Endothelial cell of umbilical vein (primary cell): ENCODE results near the gene EMC7. TPM values are rescaled to one million over a fixed set of nuclear protein-coding genes. Genes with fewer than 3 reads are reported as not detected.

ENCODE experiments used
- BruUV-seq: library from RNA; stranded (reverse); fragments of 400-500 nt; replicated peaks from 2 replicates; lab custom pipeline; 2021; lab: Mats Ljungman, UMichigan
- CTCF ChIA-PET: fragments of 300-600, 350-600 bp; sonication (Branson Sonifier 250); formaldehyde crosslinking; loops from one replicate; lab custom pipeline; 2021; ENCODE audit warnings: antibody characterized with exemption, inconsistent platforms; lab: Charles Lee
- POLR2A ChIA-PET: fragments of 300-600, 350-600 bp; sonication (Branson Sonifier 250); formaldehyde crosslinking; loops from one replicate; lab custom pipeline; 2021; ENCODE audit warnings: antibody characterized with exemption, inconsistent platforms; lab: Charles Lee
- DNase-seq: peaks from one replicate; pipeline ENCODE4 v3.0.0-alpha.2; 2011; ENCODE audit warnings: low read depth, low spot score
- FAIRE-seq: peaks from 2 replicates; lab custom pipeline; 2011; peaks lifted over from hg19 to GRCh38; lab: Jason Lieb, UNC
- H2AFZ ChIP-seq: 2 replicates; pipeline ENCODE4 v1.6.0; 2012; ENCODE audit warnings: low read depth, low read length, control low read depth, inconsistent platforms
- H3K27ac ChIP-seq: 2 replicates; pipeline ENCODE4 v1.5.1; 2011; ENCODE audit warnings: low read depth, mild to moderate bottlenecking, control low read depth, low read length, moderate library complexity; ENCODE audit not compliant: insufficient read depth
- H3K27me3 ChIP-seq, 2 experiments: 2 replicates each; pipeline versions ENCODE4 v1.6.0 to v1.6.1; 2011; ENCODE audit warnings: low read length in 2 of 2, mixed read lengths in 1 of 2; ENCODE audit not compliant: control insufficient read depth in 2 of 2, insufficient read depth in 2 of 2
- H3K36me3 ChIP-seq, 2 experiments: 2 replicates in 1 of 2; 3 replicates in 1 of 2; pipeline ENCODE4 v1.5.1; 2011; ENCODE audit warnings: low read length in 2 of 2, mild to moderate bottlenecking in 1 of 2, moderate library complexity in 1 of 2; ENCODE audit not compliant: control insufficient read depth in 2 of 2, insufficient read depth in 2 of 2; ENCODE audit errors: extremely low read depth in 1 of 2
- H3K4me1 ChIP-seq: 3 replicates; pipeline ENCODE4 v1.5.1; 2011; ENCODE audit warnings: mild to moderate bottlenecking, low read length; ENCODE audit not compliant: control insufficient read depth, insufficient read depth; ENCODE audit errors: extremely low read depth
- H3K4me2 ChIP-seq: 2 replicates; pipeline ENCODE4 v1.6.1; 2011; ENCODE audit warnings: low read length, control low read depth, mixed read lengths; ENCODE audit not compliant: insufficient read depth
- H3K4me3 ChIP-seq, 3 experiments: fragments of 200-600 bp in 1 of 3; sonication (generic), shearing (Covaris generic) in 1 of 3; replicated peaks in 1 of 3; 2 replicates each; pipeline ENCODE4 v1.5.1; 2011 to 2016; ENCODE audit warnings: control low read depth in 3 of 3, low read length in 3 of 3, mild to moderate bottlenecking in 2 of 3, inconsistent platforms in 1 of 3, low read depth in 1 of 3, moderate library complexity in 1 of 3; ENCODE audit not compliant: insufficient read depth in 1 of 3
- H3K79me2 ChIP-seq: 2 replicates; pipeline ENCODE4 v1.6.0; 2012; ENCODE audit warnings: low read length, inconsistent platforms; ENCODE audit not compliant: control insufficient read depth, insufficient read depth
- H3K9ac ChIP-seq: replicated peaks from 2 replicates; pipeline ENCODE3; 2011; ENCODE audit warnings: low read length, control low read depth; ENCODE audit not compliant: insufficient read depth; ENCODE audit errors: extremely low read depth
- H3K9me1 ChIP-seq: replicated peaks from 3 replicates; pipeline ENCODE4 v1.6.0; 2011; ENCODE audit warnings: mild to moderate bottlenecking, low read length; ENCODE audit not compliant: control insufficient read depth, insufficient read depth; ENCODE audit errors: extremely low read depth
- H3K9me3 ChIP-seq: replicated peaks from 2 replicates; pipeline ENCODE4 v1.5.1; 2012; ENCODE audit warnings: low read length, inconsistent platforms; ENCODE audit not compliant: control insufficient read depth, insufficient read depth
- H4K20me1 ChIP-seq: replicated peaks from 2 replicates; pipeline ENCODE3; 2011; ENCODE audit warnings: mild to moderate bottlenecking, low read length; ENCODE audit not compliant: control insufficient read depth, insufficient read depth; ENCODE audit errors: extremely low read depth
- EZH2 ChIP-seq: IDR thresholded peaks from 2 replicates; pipeline ENCODE4 v1.6.1; 2012; ENCODE audit warnings: borderline replicate concordance, low read depth, mild to moderate bottlenecking, moderate library complexity, low read length, inconsistent platforms; ENCODE audit not compliant: severe bottlenecking
- FOS ChIP-seq: IDR thresholded peaks from 2 replicates; pipeline ENCODE4 v1.6.1; 2011; ENCODE audit warnings: mild to moderate bottlenecking, low read length, moderate library complexity, borderline replicate concordance; ENCODE audit not compliant: insufficient read depth
- GATA2 ChIP-seq: IDR thresholded peaks from 2 replicates; pipeline ENCODE4 v1.7.0; 2011; ENCODE audit warnings: low read depth, mild to moderate bottlenecking, moderate library complexity, mixed read lengths, low read length; ENCODE audit not compliant: insufficient read length, insufficient read depth
- JUN ChIP-seq: IDR thresholded peaks from 2 replicates; pipeline ENCODE4 v1.6.1; 2011; ENCODE audit warnings: borderline replicate concordance, low read depth; ENCODE audit not compliant: insufficient read length, insufficient read depth
- MYC ChIP-seq: IDR thresholded peaks from one replicate; pipeline ENCODE4 v1.6.1; 2011; ENCODE audit warnings: mild to moderate bottlenecking, low read depth, low read length
- POLR2A ChIP-seq: IDR thresholded peaks from 2 replicates; pipeline ENCODE4 v1.6.1; 2012; ENCODE audit warnings: low read depth, mild to moderate bottlenecking, control low read depth, low read length
- POLR2AphosphoS5 ChIP-seq: IDR thresholded peaks from 2 replicates; pipeline ENCODE4 v1.6.1; 2012; ENCODE audit warnings: low read depth, mild to moderate bottlenecking, control low read depth, low read length, moderate library complexity; ENCODE audit not compliant: insufficient read depth
- dilution Hi-C: fragments of 300-500 bp; cut with MboI; formaldehyde crosslinking; loops from one replicate; pipeline ENCODE4 v1.15.0; 2019; ENCODE audit warnings: low sequenced_read_pairs; ENCODE audit not compliant: extremely low pct_ligation_motif_present
- intact Hi-C: fragments of 100-400 bp; cut with micrococcal nuclease; formaldehyde crosslinking; loops from one replicate; pipeline ENCODE4 v1.10.0; 2022
- polyA plus RNA-seq, 4 experiments: library from polyadenylated mRNA; depleted of rRNA in 3 of 4; stranded (reverse) in 3 of 4; unstranded in 1 of 4; fragments of >200 nt; gene quantifications; 2 replicates each; pipeline versions ENCODE4 v1.2.1 to v1.2.3, GENCODE V29; 2011 to 2012; ENCODE audit warnings: missing spikeins in 1 of 4
- total RNA-seq: library from RNA; stranded (reverse); gene quantifications from 2 replicates; pipeline ENCODE4 v1.2.3, GENCODE V29; 2021
- TF ChIP-seq, protein P1 (sequence below): IDR thresholded peaks from 2 replicates; pipeline ENCODE4 v1.6.1; 2011; ENCODE audit not compliant: insufficient read depth, insufficient read length
- TF ChIP-seq, protein P2 (sequence below), 2 donors: IDR thresholded peaks; 1 replicate in 1 of 2; 2 replicates in 1 of 2; pipeline ENCODE4 v1.5.1; 2011; ENCODE audit warnings: low read length in 2 of 2, mild to moderate bottlenecking in 2 of 2, moderate library complexity in 2 of 2, control low read depth in 1 of 2, inconsistent platforms in 1 of 2, low read depth in 1 of 2; ENCODE audit not compliant: insufficient read depth in 1 of 2; ENCODE audit errors: extremely low read depth in 1 of 2

The EMC7 gene
- total and polyA plus RNA-seq, 2 donors (not counting 3 experiments of a cell fraction or from before 2014, with no cell fraction given), result 57.0 to 70.6 TPM

DNA sequence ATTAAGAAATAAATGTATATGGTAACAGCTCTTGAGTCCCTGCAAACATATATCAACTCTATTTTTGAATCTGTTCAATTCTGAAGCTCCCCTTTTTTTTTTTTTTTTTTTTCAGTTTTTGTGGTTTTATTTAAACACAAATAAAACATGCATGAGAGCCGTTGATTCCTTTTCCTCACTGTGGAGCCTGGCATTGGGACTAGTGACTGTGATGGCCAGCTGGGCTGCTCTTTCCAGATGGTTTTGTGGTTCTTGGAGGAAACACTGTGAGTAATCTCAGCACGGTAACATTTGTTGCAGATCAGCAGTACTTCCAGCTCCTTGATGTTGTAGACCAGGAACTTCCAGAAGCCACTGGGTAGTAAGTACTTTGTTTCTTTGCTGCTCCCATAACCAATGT is 15.9 kb downstream of the EMC7 start:
- Histone ChIP-seq H3K4me2 (no peak overlapping the region), H3K36me3 (peaks cover 11 to 14% of the 10 kb centered on the region in 2 experiments), H3K9me1 (no peaks in the 10 kb centered on the region), H3K27ac (no peak overlapping the region), H3K9ac (no peak overlapping the region), H3K4me1 (no peaks in the 10 kb centered on the region), H3K9me3 (no peaks in the 10 kb centered on the region), H3K4me3 (no peak overlapping the region), H3K27me3 (no peaks in the 10 kb centered on the region), H2AFZ (no peak overlapping the region), H4K20me1 (no peaks in the 10 kb centered on the region), H3K79me2 (peaks cover under 1% of the 10 kb centered on the region)
- BruUV-seq, result no TSS peak
- DNase-seq (no peak), FAIRE-seq (no peak)
- TF ChIP-seq, protein P1, sequence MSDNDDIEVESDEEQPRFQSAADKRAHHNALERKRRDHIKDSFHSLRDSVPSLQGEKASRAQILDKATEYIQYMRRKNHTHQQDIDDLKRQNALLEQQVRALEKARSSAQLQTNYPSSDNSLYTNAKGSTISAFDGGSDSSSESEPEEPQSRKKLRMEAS, result no peak
- TF ChIP-seq, protein P2, sequence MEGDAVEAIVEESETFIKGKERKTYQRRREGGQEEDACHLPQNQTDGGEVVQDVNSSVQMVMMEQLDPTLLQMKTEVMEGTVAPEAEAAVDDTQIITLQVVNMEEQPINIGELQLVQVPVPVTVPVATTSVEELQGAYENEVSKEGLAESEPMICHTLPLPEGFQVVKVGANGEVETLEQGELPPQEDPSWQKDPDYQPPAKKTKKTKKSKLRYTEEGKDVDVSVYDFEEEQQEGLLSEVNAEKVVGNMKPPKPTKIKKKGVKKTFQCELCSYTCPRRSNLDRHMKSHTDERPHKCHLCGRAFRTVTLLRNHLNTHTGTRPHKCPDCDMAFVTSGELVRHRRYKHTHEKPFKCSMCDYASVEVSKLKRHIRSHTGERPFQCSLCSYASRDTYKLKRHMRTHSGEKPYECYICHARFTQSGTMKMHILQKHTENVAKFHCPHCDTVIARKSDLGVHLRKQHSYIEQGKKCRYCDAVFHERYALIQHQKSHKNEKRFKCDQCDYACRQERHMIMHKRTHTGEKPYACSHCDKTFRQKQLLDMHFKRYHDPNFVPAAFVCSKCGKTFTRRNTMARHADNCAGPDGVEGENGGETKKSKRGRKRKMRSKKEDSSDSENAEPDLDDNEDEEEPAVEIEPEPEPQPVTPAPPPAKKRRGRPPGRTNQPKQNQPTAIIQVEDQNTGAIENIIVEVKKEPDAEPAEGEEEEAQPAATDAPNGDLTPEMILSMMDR (IDR thresholded peaks at IDR 0.05; ENCODE audit: extremely low read depth in 1 of 2, insufficient read depth in 1 of 2, low read depth in 1 of 2, low read length in 2 of 2), result no peak
- TF ChIP-seq GATA2 (no peak), EZH2 (no peak), FOS (no peak), POLR2A (no peak), JUN (no peak), MYC (no peak), POLR2AphosphoS5 (no peak)
- dilution Hi-C loops, result no loop called here
- intact Hi-C loops, result no loop called here
- ChIA-PET CTCF (interaction anchor here (0.9 kb wide), 1 partner anchor 16 kb away, joined by 3 read pairs; the partner anchor contains the start of gene PGBD4), POLR2A (no interaction called here)
